CD4-positive, alpha-beta memory T cell (primary cell): ENCODE measurements around the gene DOCK4. TPM values are rescaled to one million over a fixed set of nuclear protein-coding genes. Genes with fewer than 3 reads are reported as not detected.

ENCODE experiments used
- CTCF ChIA-PET: fragments of 350-600 bp; sonication (Branson Sonifier 250); formaldehyde crosslinking; loops from one replicate; lab custom pipeline; 2021; ENCODE audit warnings: inconsistent platforms; ENCODE audit not compliant: partially characterized antibody; lab: Charles Lee
- POLR2A ChIA-PET: fragments of 350-600 bp; sonication (Branson Sonifier 250); formaldehyde crosslinking; loops from one replicate; lab custom pipeline; 2021; ENCODE audit not compliant: partially characterized antibody; lab: Charles Lee
- DNase-seq, 5 donors: peaks; one replicate each; pipeline versions ENCODE4 v3.0.0 to v3.0.0-alpha.2; 2020 to 2022; ENCODE audit warnings: mixed read lengths in 1 of 5
- H3K27ac ChIP-seq: one replicate; pipeline ENCODE4 v1.7.0; 2013; ENCODE audit warnings: low read depth, low read length
- H3K27me3 ChIP-seq: 2 replicates; pipeline ENCODE4 v1.7.0; 2013; ENCODE audit warnings: mild to moderate bottlenecking, low read length, moderate library complexity; ENCODE audit not compliant: insufficient read depth
- H3K36me3 ChIP-seq: 2 replicates; pipeline ENCODE4 v1.7.0; 2013; ENCODE audit warnings: mild to moderate bottlenecking, low read length, moderate library complexity; ENCODE audit not compliant: insufficient read depth
- H3K4me1 ChIP-seq: 2 replicates; pipeline ENCODE4 v1.7.0; 2013; ENCODE audit warnings: mild to moderate bottlenecking, low read length, moderate library complexity; ENCODE audit not compliant: insufficient read depth
- H3K4me3 ChIP-seq, 2 donors: one replicate each; pipeline ENCODE4 v1.7.0; 2013; ENCODE audit warnings: low read length in 2 of 2, mild to moderate bottlenecking in 1 of 2
- H3K9me3 ChIP-seq, 2 donors: one replicate each; pipeline ENCODE4 v1.7.0; 2013; ENCODE audit warnings: low read length in 2 of 2, control low read depth in 1 of 2; ENCODE audit not compliant: control insufficient read depth in 1 of 2
- H3K27ac Mint-ChIP-seq, 7 donors: one replicate each; pipeline ENCODE4 v1.8.0; 2020 to 2021; ENCODE audit warnings: mixed read lengths in 7 of 7, mild to moderate bottlenecking in 6 of 7, inconsistent platforms in 3 of 7, moderate library complexity in 3 of 7
- H3K27me3 Mint-ChIP-seq, 2 donors: one replicate each; pipeline ENCODE4 v1.8.0; 2020 to 2021; ENCODE audit warnings: mixed read lengths in 2 of 2
- H3K36me3 Mint-ChIP-seq, 2 donors: one replicate each; pipeline ENCODE4 v1.8.0; 2020 to 2021; ENCODE audit warnings: mixed read lengths in 2 of 2, inconsistent platforms in 1 of 2, mild to moderate bottlenecking in 1 of 2
- H3K4me1 Mint-ChIP-seq, 4 donors: one replicate each; pipeline ENCODE4 v1.8.0; 2020 to 2021; ENCODE audit warnings: mixed read lengths in 4 of 4, mild to moderate bottlenecking in 1 of 4
- H3K4me3 Mint-ChIP-seq, 8 donors: one replicate each; pipeline ENCODE4 v1.8.0; 2020 to 2021; ENCODE audit warnings: mixed read lengths in 8 of 8, mild to moderate bottlenecking in 7 of 8, moderate library complexity in 6 of 8, inconsistent platforms in 3 of 8
- H3K9me3 Mint-ChIP-seq, 8 donors: one replicate each; pipeline ENCODE4 v1.8.0; 2020 to 2021; ENCODE audit warnings: mixed read lengths in 8 of 8, mild to moderate bottlenecking in 5 of 8, inconsistent platforms in 3 of 8, moderate library complexity in 1 of 8
- intact Hi-C: fragments of 100-400 bp; cut with micrococcal nuclease; formaldehyde crosslinking; loops from one replicate; pipeline ENCODE4 v1.15.1; 2023
- polyA plus RNA-seq, 2 donors: library from polyadenylated mRNA; unstranded; fragments of 300-500 nt; fragmentation: Illumina TruSeq; gene quantifications; one replicate each; pipeline ENCODE4 v1.2.3, GENCODE V29; 2021
- total RNA-seq, 2 experiments: library from RNA; stranded (reverse); gene quantifications; one replicate each; pipeline ENCODE4 v1.2.3, GENCODE V29; 2021

The DOCK4 gene
- total and polyA plus RNA-seq, 4 experiments from 2014 or later: 0.47 to 1.5 (median 1.2) TPM; not detected in 1

DNA sequence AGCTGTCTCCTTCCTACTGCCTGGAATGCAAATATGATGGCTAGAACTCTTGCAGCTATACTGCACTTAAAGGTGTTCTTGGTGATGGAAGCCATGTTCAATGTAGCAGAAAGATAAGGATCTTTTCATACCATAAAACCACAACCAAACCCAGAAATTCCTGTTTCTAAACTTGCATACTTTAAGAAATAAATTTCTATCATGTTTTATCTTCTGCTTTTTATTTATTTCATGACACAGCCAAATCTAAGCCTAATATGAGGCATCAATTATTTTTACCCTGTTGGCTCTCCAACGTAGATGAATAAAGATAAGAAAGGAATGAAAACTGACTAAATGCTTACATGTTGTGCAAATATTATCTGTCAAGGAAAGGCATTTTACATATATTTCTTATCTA lies 224.1 kb downstream of the DOCK4 start:
- H3K36me3 Mint-ChIP-seq: no peaks in the 10 kb centered on the region
- H3K4me3 Mint-ChIP-seq: no peak overlapping the region
- POLR2A ChIA-PET: no interaction called here
- peaks cover 0 to 2% (median 0%) of the 10 kb centered on the region in 8 donors for H3K9me3 Mint-ChIP-seq
- DNase-seq: no peak
- no peak overlapping the region for H3K27ac Mint-ChIP-seq
- no peaks in the 10 kb centered on the region for H3K36me3 ChIP-seq
- H3K27me3 ChIP-seq: no peaks in the 10 kb centered on the region
- no peaks in the 10 kb centered on the region for H3K9me3 ChIP-seq
- no peaks in the 10 kb centered on the region for H3K4me1 Mint-ChIP-seq
- H3K4me1 ChIP-seq: no peaks in the 10 kb centered on the region
- CTCF ChIA-PET: no interaction called here
- no peak overlapping the region for H3K27ac ChIP-seq
- H3K27me3 Mint-ChIP-seq: peaks cover 0 to under 1% of the 10 kb centered on the region in 2 donors
- intact Hi-C loops: no loop called here
- no peak overlapping the region for H3K4me3 ChIP-seq

- no peaks in the 10 kb centered on the region for H3K27me3 ChIP-seq
- Mint-ChIP-seq H3K36me3 (no peaks in the 10 kb centered on the region), H3K27ac (no peak overlapping the region), H3K9me3 (peaks cover 0 to 2% (median 0%) of the 10 kb centered on the region in 8 donors), H3K4me3 (no peak overlapping the region), H3K4me1 (no peaks in the 10 kb centered on the region), H3K27me3 (no peaks in the 10 kb centered on the region)
- no peak overlapping the region for H3K27ac ChIP-seq
- CTCF ChIA-PET: no interaction called here
- H3K9me3 ChIP-seq: no peaks in the 10 kb centered on the region
- POLR2A ChIA-PET: no interaction called here
- no peak for DNase-seq
- no peak overlapping the region for H3K4me3 ChIP-seq
- no peaks in the 10 kb centered on the region for H3K36me3 ChIP-seq
- no peaks in the 10 kb centered on the region for H3K4me1 ChIP-seq
- intact Hi-C loops: no loop called here
Measured at GRCh38 chr7:111980725-111981124, 225.5 kb downstream of the DOCK4 start.

- Mint-ChIP-seq H3K36me3 (no peaks in the 10 kb centered on the region), H3K27me3 (peaks cover 0 to 1% of the 10 kb centered on the region in 2 donors), H3K4me3 (no peak overlapping the region), H3K9me3 (peaks cover 0 to 5% (median 0%) of the 10 kb centered on the region in 8 donors), H3K27ac (no peak overlapping the region), H3K4me1 (no peaks in the 10 kb centered on the region)
- DNase-seq: no peak
- H3K36me3 ChIP-seq: no peaks in the 10 kb centered on the region
- H3K27ac ChIP-seq: no peak overlapping the region
- ChIA-PET POLR2A (no interaction called here), CTCF (no interaction called here)
- intact Hi-C loops: no loop called here
- no peaks in the 10 kb centered on the region for H3K4me1 ChIP-seq
- no peaks in the 10 kb centered on the region for H3K9me3 ChIP-seq
- H3K27me3 ChIP-seq: no peaks in the 10 kb centered on the region
- H3K4me3 ChIP-seq: no peak overlapping the region
Measured at GRCh38 chr7:111975346-111975745, 230.9 kb downstream of the DOCK4 start.

DNA sequence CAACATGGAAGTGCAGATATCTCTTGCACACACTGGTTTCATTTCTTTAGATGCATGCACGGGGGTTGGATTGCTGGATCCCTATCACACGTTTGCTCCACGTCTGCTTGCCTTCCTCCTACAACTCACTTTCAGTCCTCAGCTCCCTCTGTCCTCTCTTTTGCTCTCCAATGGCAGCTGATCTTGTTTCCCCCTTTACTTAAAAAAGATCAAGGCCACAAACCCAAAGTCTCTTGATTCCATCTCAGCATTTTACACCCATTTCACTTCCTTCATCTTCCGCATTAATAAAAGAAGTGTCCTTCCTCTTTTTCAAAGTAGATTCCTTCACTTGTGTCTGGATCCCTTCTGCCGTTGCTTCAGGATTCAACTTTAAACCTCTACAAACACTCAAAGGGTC lies 245.2 kb downstream of the DOCK4 start:
- Histone ChIP-seq H3K4me1 (no peaks in the 10 kb centered on the region), H3K27me3 (no peaks in the 10 kb centered on the region), H3K27ac (no peak overlapping the region), H3K36me3 (no peaks in the 10 kb centered on the region), H3K4me3 (no peak overlapping the region), H3K9me3 (no peaks in the 10 kb centered on the region)
- ChIA-PET POLR2A (no interaction called here), CTCF (no interaction called here)
- H3K27me3 Mint-ChIP-seq: peaks cover 0 to 3% of the 10 kb centered on the region in 2 donors
- intact Hi-C loops: no loop called here
- no peak overlapping the region for H3K4me3 Mint-ChIP-seq
- H3K27ac Mint-ChIP-seq: no peak overlapping the region
- no peak for DNase-seq
- no peaks in the 10 kb centered on the region for H3K36me3 Mint-ChIP-seq
- H3K9me3 Mint-ChIP-seq: peaks cover 0 to 6% (median 0%) of the 10 kb centered on the region in 8 donors
- H3K4me1 Mint-ChIP-seq: no peaks in the 10 kb centered on the region

DNA sequence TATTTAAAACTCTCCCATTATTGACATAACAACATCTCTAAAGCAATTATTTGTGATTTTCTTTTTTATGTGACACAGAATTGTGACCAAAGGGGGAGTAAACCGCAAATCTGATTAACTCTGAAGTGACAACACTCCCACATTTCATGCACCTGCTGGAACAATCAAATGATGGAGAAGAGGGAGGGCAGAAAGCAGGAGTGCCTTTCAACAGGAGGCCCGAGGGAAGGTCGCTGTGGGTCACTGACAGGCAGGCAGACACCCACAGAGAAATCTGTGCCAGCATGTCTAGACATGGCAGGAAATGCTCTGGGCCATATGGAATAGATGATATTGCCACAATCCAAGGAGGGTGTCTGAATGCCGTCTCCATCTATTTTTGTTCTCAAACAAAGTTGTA lies 247.3 kb downstream of the DOCK4 start:
- no peak for DNase-seq
- Mint-ChIP-seq H3K4me1 (no peaks in the 10 kb centered on the region), H3K4me3 (no peak overlapping the region), H3K36me3 (no peaks in the 10 kb centered on the region), H3K9me3 (peaks cover 0 to 6% (median 0%) of the 10 kb centered on the region in 8 donors), H3K27me3 (peaks cover 0 to 3% of the 10 kb centered on the region in 2 donors), H3K27ac (no peak overlapping the region)
- H3K27me3 ChIP-seq: no peaks in the 10 kb centered on the region
- H3K36me3 ChIP-seq: no peaks in the 10 kb centered on the region
- CTCF ChIA-PET: no interaction called here
- intact Hi-C loops: no loop called here
- no peaks in the 10 kb centered on the region for H3K9me3 ChIP-seq
- H3K4me3 ChIP-seq: no peak overlapping the region
- POLR2A ChIA-PET: no interaction called here
- H3K4me1 ChIP-seq: no peaks in the 10 kb centered on the region
- H3K27ac ChIP-seq: no peak overlapping the region

GRCh38 chr7:111958431-111958830 lies 247.8 kb downstream of the DOCK4 start:
- H3K27me3 Mint-ChIP-seq: peaks cover 0 to 3% of the 10 kb centered on the region in 2 donors

DNA sequence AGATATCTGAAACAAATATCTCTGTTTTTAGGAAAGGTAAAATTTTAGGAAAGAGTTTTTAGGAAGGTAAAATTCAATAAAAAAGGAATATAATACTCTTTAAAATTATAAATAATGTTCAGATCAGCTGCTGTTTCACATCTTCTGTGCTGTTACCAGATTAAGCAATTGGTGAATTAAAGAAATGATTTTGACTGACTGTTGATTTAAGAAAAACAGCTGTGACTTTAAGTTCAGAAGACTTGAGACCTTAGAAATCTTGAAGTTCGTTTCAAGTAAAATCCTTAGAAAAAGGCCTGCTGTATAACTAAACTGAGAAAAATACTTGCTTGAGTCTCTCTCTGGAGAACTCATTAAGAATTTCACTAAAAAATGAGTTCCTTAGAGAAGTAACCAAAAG lies 250.6 kb downstream of the DOCK4 start:
- H3K27ac ChIP-seq: no peak overlapping the region
- Mint-ChIP-seq H3K4me3 (no peak overlapping the region), H3K9me3 (peaks cover 0 to 2% (median 0%) of the 10 kb centered on the region in 8 donors), H3K27me3 (no peaks in the 10 kb centered on the region), H3K36me3 (no peaks in the 10 kb centered on the region), H3K4me1 (no peaks in the 10 kb centered on the region), H3K27ac (no peak overlapping the region)
- POLR2A ChIA-PET: no interaction called here
- H3K9me3 ChIP-seq: no peaks in the 10 kb centered on the region
- no peaks in the 10 kb centered on the region for H3K4me1 ChIP-seq
- CTCF ChIA-PET: no interaction called here
- H3K4me3 ChIP-seq: no peak overlapping the region
- DNase-seq: no peak
- intact Hi-C loops: no loop called here
- H3K27me3 ChIP-seq: no peaks in the 10 kb centered on the region
- no peaks in the 10 kb centered on the region for H3K36me3 ChIP-seq

More at GRCh38 chr7:111958431-111958830, 247.8 kb downstream of the DOCK4 start:
- ChIA-PET CTCF (no interaction called here), POLR2A (no interaction called here)
- intact Hi-C loops: no loop called here
- no peaks in the 10 kb centered on the region for H3K27me3 ChIP-seq
- no peaks in the 10 kb centered on the region for H3K36me3 ChIP-seq
- no peaks in the 10 kb centered on the region for H3K9me3 ChIP-seq
- Mint-ChIP-seq H3K4me1 (no peaks in the 10 kb centered on the region), H3K27ac (no peak overlapping the region), H3K36me3 (no peaks in the 10 kb centered on the region), H3K4me3 (no peak overlapping the region), H3K9me3 (peaks cover 0 to 6% (median 0%) of the 10 kb centered on the region in 8 donors)
- H3K27ac ChIP-seq: no peak overlapping the region
- DNase-seq: no peak
- H3K4me1 ChIP-seq: no peaks in the 10 kb centered on the region
- H3K4me3 ChIP-seq: no peak overlapping the region
